H9 (cell line): Measurements from ENCODE around the gene ANKS1B. TPM values are rescaled to one million over a fixed set of nuclear protein-coding genes. Genes with fewer than 3 reads are reported as not detected.

Experiments
- DNase-seq: peaks from one replicate; pipeline ENCODE4 v3.0.0-alpha.2; 2017
- H2AFZ ChIP-seq: one replicate; pipeline ENCODE4 v1.6.1; 2013; ENCODE audit warnings: mild to moderate bottlenecking, low read length, control low read depth, moderate library complexity
- H2AK5ac ChIP-seq: 2 replicates; pipeline ENCODE4 v1.6.1; 2013; ENCODE audit warnings: low read length, control low read depth, mixed read lengths; ENCODE audit not compliant: insufficient read length
- H2BK120ac ChIP-seq: one replicate; pipeline ENCODE4 v1.6.1; 2013; ENCODE audit warnings: low read depth, mild to moderate bottlenecking, low read length, control low read depth, inconsistent platforms; ENCODE audit not compliant: poor library complexity, severe bottlenecking
- H2BK12ac ChIP-seq: 2 replicates; pipeline ENCODE4 v1.6.1; 2013; ENCODE audit warnings: low read length, control low read depth, mixed read lengths, low read depth; ENCODE audit not compliant: insufficient read length
- H2BK15ac ChIP-seq: 2 replicates; pipeline ENCODE4 v1.6.1; 2013; ENCODE audit warnings: low read depth, low read length, control low read depth
- H2BK20ac ChIP-seq: one replicate; pipeline ENCODE4 v1.6.1; 2013; ENCODE audit warnings: low read depth, mild to moderate bottlenecking, low read length, control low read depth, inconsistent platforms; ENCODE audit not compliant: poor library complexity, severe bottlenecking
- H2BK5ac ChIP-seq: 2 replicates; pipeline ENCODE4 v1.6.1; 2013; ENCODE audit warnings: low read length, control low read depth, mixed read lengths; ENCODE audit not compliant: insufficient read length
- H3K14ac ChIP-seq: 2 replicates; pipeline ENCODE4 v1.6.1; 2013; ENCODE audit warnings: low read length, control low read depth; ENCODE audit not compliant: insufficient read depth
- H3K18ac ChIP-seq: 2 replicates; pipeline ENCODE4 v1.6.1; 2013; ENCODE audit warnings: low read depth, mild to moderate bottlenecking, mixed read lengths, low read length, control low read depth; ENCODE audit not compliant: insufficient read length
- H3K23ac ChIP-seq: 2 replicates; pipeline ENCODE4 v1.6.1; 2013; ENCODE audit warnings: low read length, control low read depth, mixed read lengths, low read depth; ENCODE audit not compliant: insufficient read length
- H3K23me2 ChIP-seq: 2 replicates; pipeline ENCODE4 v1.6.1; 2013; ENCODE audit warnings: low read depth, mild to moderate bottlenecking, mixed read lengths, low read length, control low read depth; ENCODE audit not compliant: insufficient read length, poor library complexity, severe bottlenecking
- H3K27ac ChIP-seq: 2 replicates; pipeline ENCODE4 v1.5.1; 2013; ENCODE audit warnings: low read length, control low read depth, mixed read lengths, low read depth; ENCODE audit not compliant: insufficient read length
- H3K27me3 ChIP-seq: 2 replicates; pipeline ENCODE4 v1.6.1; 2013; ENCODE audit warnings: low read length, control low read depth, inconsistent platforms; ENCODE audit not compliant: insufficient read depth
- H3K4ac ChIP-seq: 2 replicates; pipeline ENCODE4 v1.6.1; 2013; ENCODE audit warnings: low read depth, mild to moderate bottlenecking, control low read depth, inconsistent platforms, low read length, moderate library complexity
- H3K4me1 ChIP-seq: 2 replicates; pipeline ENCODE4 v1.6.1; 2013; ENCODE audit warnings: low read length, control low read depth, inconsistent platforms; ENCODE audit not compliant: insufficient read depth
- H3K4me2 ChIP-seq: 2 replicates; pipeline ENCODE4 v1.6.1; 2013; ENCODE audit warnings: low read length, control low read depth, mixed read lengths; ENCODE audit not compliant: insufficient read length, insufficient read depth
- H3K56ac ChIP-seq: 2 replicates; pipeline ENCODE4 v1.6.1; 2013; ENCODE audit warnings: low read depth, mild to moderate bottlenecking, mixed read lengths, low read length, control low read depth; ENCODE audit not compliant: insufficient read length
- H3K79me1 ChIP-seq: 2 replicates; pipeline ENCODE4 v1.6.1; 2013; ENCODE audit warnings: low read depth, mild to moderate bottlenecking, moderate library complexity, low read length, control low read depth, inconsistent platforms; ENCODE audit not compliant: insufficient read depth, poor library complexity, severe bottlenecking
- H3K79me2 ChIP-seq: 2 replicates; pipeline ENCODE4 v1.6.1; 2013; ENCODE audit warnings: low read length, control low read depth, inconsistent platforms; ENCODE audit not compliant: insufficient read depth
- H3K9ac ChIP-seq: 2 replicates; pipeline ENCODE4 v1.6.1; 2013; ENCODE audit warnings: low read length, control low read depth, mixed read lengths; ENCODE audit not compliant: insufficient read length; ENCODE audit errors: extremely low read depth
- H3K9me3 ChIP-seq: one replicate; pipeline ENCODE4 v1.6.1; 2013; ENCODE audit warnings: low read depth, low read length, inconsistent platforms; ENCODE audit not compliant: control insufficient read depth
- H3T11ph ChIP-seq: one replicate; pipeline ENCODE4 v1.6.1; 2013; ENCODE audit warnings: mild to moderate bottlenecking, low read length, control low read depth, inconsistent platforms
- H4K20me1 ChIP-seq: one replicate; pipeline ENCODE4 v1.6.1; 2013; ENCODE audit not compliant: control insufficient read depth, insufficient read length, insufficient read depth
- H4K5ac ChIP-seq: 2 replicates; pipeline ENCODE4 v1.6.1; 2013; ENCODE audit warnings: low read depth, mild to moderate bottlenecking, mixed read lengths, low read length, control low read depth; ENCODE audit not compliant: insufficient read length
- H4K8ac ChIP-seq: replicated peaks from 2 replicates; pipeline ENCODE4 v1.6.1; 2013; ENCODE audit warnings: low read length, control low read depth, mixed read lengths, low read depth; ENCODE audit not compliant: insufficient read length
- H4K91ac ChIP-seq: 2 replicates; pipeline ENCODE4 v1.6.1; 2013; ENCODE audit warnings: low read depth, mild to moderate bottlenecking, moderate library complexity, mixed read lengths, low read length, control low read depth; ENCODE audit not compliant: insufficient read length
- H3K27ac Mint-ChIP-seq, 3 experiments: 2 replicates in 2 of 3; 3 replicates in 1 of 3; pipeline ENCODE4 v1.8.0; 2020 to 2021; ENCODE audit warnings: mixed read lengths in 3 of 3, mild to moderate bottlenecking in 1 of 3, moderate library complexity in 1 of 3
- H3K27me3 Mint-ChIP-seq: 2 replicates; pipeline ENCODE4 v1.8.0; 2021; ENCODE audit warnings: low read depth, mild to moderate bottlenecking, moderate library complexity, mixed read lengths
- H3K36me3 Mint-ChIP-seq, 3 experiments: 2 replicates in 2 of 3; 3 replicates in 1 of 3; pipeline ENCODE4 v1.8.0; 2020 to 2021; ENCODE audit warnings: low read depth in 3 of 3, mixed read lengths in 3 of 3; ENCODE audit not compliant: insufficient read depth in 1 of 3
- H3K4me1 Mint-ChIP-seq, 2 experiments: 2 replicates each; pipeline ENCODE4 v1.8.0; 2020; ENCODE audit warnings: mixed read lengths in 2 of 2
- H3K4me3 Mint-ChIP-seq, 2 experiments: 2 replicates in 1 of 2; 3 replicates in 1 of 2; pipeline ENCODE4 v1.8.0; 2020 to 2021; ENCODE audit warnings: mild to moderate bottlenecking in 2 of 2, mixed read lengths in 2 of 2, moderate library complexity in 1 of 2
- H3K9me3 Mint-ChIP-seq, 2 experiments: 2 replicates in 1 of 2; 3 replicates in 1 of 2; pipeline ENCODE4 v1.8.0; 2020; ENCODE audit warnings: mild to moderate bottlenecking in 2 of 2, mixed read lengths in 2 of 2, moderate library complexity in 1 of 2
- CTCF ChIP-seq: fragments of 200-600 bp; sonication (generic); conservative IDR thresholded peaks from 3 replicates; pipeline ENCODE4 v1.8.0; 2021; ENCODE audit warnings: antibody characterized with exemption, mild to moderate bottlenecking
- WGBS: extraction: QIAGEN DNeasy Blood & Tissue Kit; methylation state at CpG from one replicate; pipeline ENCODE4 v1.1.7; 2013; ENCODE audit warnings: missing lambda C conversion rate, low lambda C conversion rate, mixed read lengths; ENCODE audit not compliant: insufficient read length; ENCODE audit errors: extremely low coverage; 5-methylcytosine and 5-hydroxymethylcytosine counted together
- total RNA-seq: library from RNA; stranded (reverse); gene quantifications from 2 replicates; pipeline ENCODE4 v1.2.1, GENCODE V29; 2021

Gene ANKS1B
- total RNA-seq, 1 experiment from 2014 or later, result 4.1 TPM

GRCh38 chr12:98738539-98738938 is 1246.2 kb downstream of the ANKS1B start:
- H2AFZ ChIP-seq, result no peak overlapping the region
- no peak overlapping the region for H2BK120ac ChIP-seq
- Mint-ChIP-seq H3K9me3 (no peaks in the 10 kb centered on the region), H3K27ac (no peak overlapping the region), H3K36me3 (no peaks in the 10 kb centered on the region), H3K27me3 (peaks cover 6% of the 10 kb centered on the region), H3K4me3 (no peak overlapping the region), H3K4me1 (peaks cover 24 to 30% of the 10 kb centered on the region in 2 experiments)
- peaks cover 3% of the 10 kb centered on the region; the same call in 1 of the 2 replicates for H3K4me1 ChIP-seq
- H3K4me2 ChIP-seq, result no peak overlapping the region
- TF ChIP-seq CTCF, result no peak
- H3K79me1 ChIP-seq, result no peaks in the 10 kb centered on the region
- no peak overlapping the region for H3K18ac ChIP-seq
- no peak for DNase-seq
- no peak overlapping the region for H3K23ac ChIP-seq
- H3K9me3 ChIP-seq, result no peaks in the 10 kb centered on the region
- H4K20me1 ChIP-seq, result no peaks in the 10 kb centered on the region
- H3K79me2 ChIP-seq, result no peaks in the 10 kb centered on the region
- no peak overlapping the region for H3K14ac ChIP-seq
- no peak overlapping the region for H2BK20ac ChIP-seq
- H3K9ac ChIP-seq, result no peak overlapping the region
- no peak overlapping the region for H4K91ac ChIP-seq
- H2BK12ac ChIP-seq, result no peak overlapping the region
- no peak overlapping the region for H4K8ac ChIP-seq
- no peak overlapping the region for H3K27ac ChIP-seq
- H3K4ac ChIP-seq, result no peak overlapping the region
- H2AK5ac ChIP-seq, result no peak overlapping the region
- H2BK5ac ChIP-seq, result no peak overlapping the region
- no peak overlapping the region for H3K56ac ChIP-seq
- no peak overlapping the region for H2BK15ac ChIP-seq
- no CpG with 5 or more reads among the region's 2 CpGs for WGBS
- no peak overlapping the region for H4K5ac ChIP-seq
- no peak overlapping the region for H3T11ph ChIP-seq
- H3K23me2 ChIP-seq, result no peaks in the 10 kb centered on the region
- no peaks in the 10 kb centered on the region for H3K27me3 ChIP-seq
